Measurements from ENCODE around the gene MEX3D.
"Not testable (repeated sequence)": the region's sequence is repeated elsewhere in the genome, so short reads cannot be mapped to it uniquely, and the experiment has no call there.

MEX3D gene

GRCh38 chr19:1538978-1539377 is 29.1 kb downstream of the MEX3D start:
- DNase-seq (ENCODE audit: low read depth, low spot score) = no peak

- not testable (repeated sequence) for DNase-seq (ENCODE audit: low read depth, low spot score)
These were observed 32.4 kb downstream of the MEX3D start for GRCh38 chr19:1535699-1536098.

GRCh38 chr19:1534972-1535371 is 33.2 kb downstream of the MEX3D start:
- no peak for DNase-seq (ENCODE audit: low read depth, low spot score)

- DNase-seq (ENCODE audit: low read depth, low spot score) = no peak
These were observed 34.5 kb downstream of the MEX3D start for GRCh38 chr19:1533510-1534150.

GRCh38 chr19:1532003-1532402 is 36.1 kb downstream of the MEX3D start:
- DNase-seq (ENCODE audit: low read depth, low spot score) = no peak

- DNase-seq (ENCODE audit: low read depth, low spot score) = no peak
These were observed 36.5 kb downstream of the MEX3D start for GRCh38 chr19:1531587-1531986.

- not testable (repeated sequence) for DNase-seq (ENCODE audit: low read depth, low spot score)
These were observed 37.3 kb downstream of the MEX3D start for GRCh38 chr19:1530856-1531255.

- no peak for DNase-seq (ENCODE audit: low read depth, low spot score)
These were observed 38.7 kb downstream of the MEX3D start for GRCh38 chr19:1529430-1529816.

- no peak for DNase-seq (ENCODE audit: low read depth, low spot score)
These were observed 39.3 kb downstream of the MEX3D start for GRCh38 chr19:1528596-1529429.

- DNase-seq (ENCODE audit: low read depth, low spot score) = no peak
These were observed 40.3 kb downstream of the MEX3D start for GRCh38 chr19:1527650-1528309.

GRCh38 chr19:1526979-1527649 is 41.0 kb downstream of the MEX3D start:
- no peak for DNase-seq (ENCODE audit: low read depth, low spot score)

GRCh38 chr19:1526066-1526778 is 41.9 kb downstream of the MEX3D start:
- no peak for DNase-seq (ENCODE audit: low read depth, low spot score)

GRCh38 chr19:1525343-1525742 is 42.8 kb downstream of the MEX3D start:
- no peak for DNase-seq (ENCODE audit: low read depth, low spot score)

GRCh38 chr19:1524972-1525325 is 43.2 kb downstream of the MEX3D start:
- no peak for DNase-seq (ENCODE audit: low read depth, low spot score)

- no peak for DNase-seq (ENCODE audit: low read depth, low spot score)
These were observed 43.7 kb downstream of the MEX3D start for GRCh38 chr19:1524287-1524971.

GRCh38 chr19:1523412-1524286 is 44.5 kb downstream of the MEX3D start, which contains the start of gene PLK5:
Gene PLK5, plus strand, starts transcription at chr19:1524077. Its CDS starts 2,920 bp downstream, at chr19:1526997.
- DNase-seq (ENCODE audit: low read depth, low spot score) = no peak

GRCh38 chr19:1522838-1523237 is 45.3 kb downstream of the MEX3D start:
- no peak for DNase-seq (ENCODE audit: low read depth, low spot score)

- no peak for DNase-seq (ENCODE audit: low read depth, low spot score)
These were observed 46.1 kb downstream of the MEX3D start for GRCh38 chr19:1522061-1522460.

GRCh38 chr19:1521636-1522035 is 46.5 kb downstream of the MEX3D start:
- DNase-seq (ENCODE audit: low read depth, low spot score) = no peak
